Myometrial cell (primary cell): ENCODE results near the gene MELTF. TPM values are rescaled to one million over a fixed set of nuclear protein-coding genes. Genes with fewer than 3 reads are reported as not detected.

ENCODE experiments used
- total RNA-seq: library from RNA; depleted of rRNA; stranded (reverse); fragments of >200 nt; gene quantifications from 2 replicates; pipeline ENCODE4 v1.2.3, GENCODE V29; 2015

Gene MELTF
- 3.7 and 3.9 TPM in 2 replicates for total RNA-seq

GRCh38 chr3:197029511-197030167 lies at the start of gene MELTF:
Gene MELTF (minus strand): TSS chr3:197029817. CDS start chr3:197029702, 115 bp downstream.

GRCh38 chr3:196968233-196969133 lies 61.1 kb downstream of the MELTF start, which contains the start of gene PIGZ:
Gene PIGZ (minus strand): TSS chr3:196968833. CDS start chr3:196952031, 16,802 bp downstream.

Other genes with a start within 250 kb of the MELTF start
- gene SENP5, start 161.9 kb downstream of the MELTF start, total RNA-seq, result 14.1 and 24.6 TPM in 2 replicates
- gene NCBP2, start 87.3 kb downstream of the MELTF start, total RNA-seq, result 57.1 and 59.0 TPM in 2 replicates
- 1.7 and 2.1 TPM in 2 replicates for gene PIGZ, start 61.0 kb downstream of the MELTF start, total RNA-seq